HL-60 (cell line): ENCODE data around the gene SNX18.

Experiments used
- DNase-seq, 2 experiments: peaks; one replicate each; pipeline ENCODE4 v3.0.0-alpha.2; 2010 to 2020; ENCODE audit warnings: low read depth in 1 of 2, low spot score in 1 of 2
- H3K27ac ChIP-seq: fragments of 250-450 bp; sonication (Bioruptor Pico); replicated peaks from 2 replicates; pipeline ENCODE4 v1.5.1; 2020; ENCODE audit warnings: mild to moderate bottlenecking, moderate library complexity
- H3K27me3 ChIP-seq: fragments of 250-450 bp; sonication (Bioruptor Pico); 2 replicates; pipeline ENCODE4 v1.5.1; 2021; ENCODE audit warnings: mild to moderate bottlenecking, moderate library complexity; ENCODE audit not compliant: insufficient read depth, poor library complexity, severe bottlenecking
- H3K4me3 ChIP-seq: replicated peaks from 2 replicates; pipeline ENCODE4 v1.5.1; 2011; ENCODE audit warnings: mild to moderate bottlenecking, control low read depth, low read length; ENCODE audit not compliant: insufficient read depth
- CTCF ChIP-seq: IDR thresholded peaks from one replicate; pipeline ENCODE4 v1.5.1; 2011; ENCODE audit warnings: low read length, control low read depth, inconsistent platforms; ENCODE audit not compliant: insufficient read depth
- GABPA ChIP-seq: IDR thresholded peaks from 2 replicates; pipeline ENCODE4 v1.6.1; 2012; ENCODE audit warnings: low read depth
- POLR2AphosphoS5 ChIP-seq: IDR thresholded peaks from 2 replicates; pipeline ENCODE4 v1.6.1; 2012; ENCODE audit warnings: low read depth
- SPI1 ChIP-seq: IDR thresholded peaks from 2 replicates; pipeline ENCODE4 v1.6.1; 2012; ENCODE audit warnings: low read depth, mild to moderate bottlenecking, borderline replicate concordance
- TF ChIP-seq, protein P1 (sequence below): IDR thresholded peaks from 2 replicates; pipeline ENCODE4 v1.6.1; 2012; ENCODE audit warnings: low read depth; ENCODE audit not compliant: insufficient replicate concordance

Gene SNX18

DNA sequence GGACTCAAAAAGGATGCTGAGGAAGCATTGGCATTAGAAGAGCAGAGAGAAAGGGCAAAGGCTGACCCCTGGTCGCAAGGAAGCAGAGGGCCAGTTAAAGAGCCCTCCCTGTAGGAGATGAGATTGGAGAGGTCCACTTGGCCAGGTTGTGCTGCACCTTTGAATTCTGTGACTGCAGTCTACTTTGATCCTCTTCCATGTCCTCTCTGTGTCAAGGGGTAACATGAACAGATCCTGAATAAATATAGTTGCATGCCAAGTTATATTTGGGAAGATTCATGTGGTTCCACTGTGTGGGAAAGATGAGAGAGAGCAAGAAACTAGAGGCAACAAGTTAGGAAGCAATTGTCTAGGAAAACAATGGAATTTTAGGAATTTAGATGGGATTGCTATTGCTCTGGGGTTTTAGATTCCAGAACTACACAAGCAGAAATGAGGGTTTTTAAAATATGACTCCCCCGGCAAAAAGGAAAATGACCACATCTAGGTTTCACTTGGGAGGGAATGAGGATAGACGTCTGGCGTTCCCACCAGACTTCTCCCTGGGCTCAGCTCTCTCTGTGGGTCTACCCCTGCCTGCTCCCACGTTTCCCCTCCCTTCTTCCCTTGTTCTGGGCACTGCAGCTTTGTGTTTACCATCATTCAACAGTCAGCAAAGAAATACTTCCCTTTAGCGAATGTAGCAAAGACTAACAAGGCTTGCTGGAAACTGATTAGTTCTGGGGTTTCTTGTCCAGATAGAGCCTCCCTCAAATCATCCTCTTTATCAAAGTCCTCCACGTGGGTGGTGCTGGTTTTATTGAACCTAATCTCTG is 63.6 kb downstream of the SNX18 start:
- Histone ChIP-seq H3K27ac (no peak overlapping the region), H3K27me3 (no peaks in the 10 kb centered on the region), H3K4me3 (no peak overlapping the region)
- DNase-seq: no peak
- no peak for TF ChIP-seq POLR2AphosphoS5
- TF ChIP-seq SPI1: no peak
- TF ChIP-seq, protein P1, sequence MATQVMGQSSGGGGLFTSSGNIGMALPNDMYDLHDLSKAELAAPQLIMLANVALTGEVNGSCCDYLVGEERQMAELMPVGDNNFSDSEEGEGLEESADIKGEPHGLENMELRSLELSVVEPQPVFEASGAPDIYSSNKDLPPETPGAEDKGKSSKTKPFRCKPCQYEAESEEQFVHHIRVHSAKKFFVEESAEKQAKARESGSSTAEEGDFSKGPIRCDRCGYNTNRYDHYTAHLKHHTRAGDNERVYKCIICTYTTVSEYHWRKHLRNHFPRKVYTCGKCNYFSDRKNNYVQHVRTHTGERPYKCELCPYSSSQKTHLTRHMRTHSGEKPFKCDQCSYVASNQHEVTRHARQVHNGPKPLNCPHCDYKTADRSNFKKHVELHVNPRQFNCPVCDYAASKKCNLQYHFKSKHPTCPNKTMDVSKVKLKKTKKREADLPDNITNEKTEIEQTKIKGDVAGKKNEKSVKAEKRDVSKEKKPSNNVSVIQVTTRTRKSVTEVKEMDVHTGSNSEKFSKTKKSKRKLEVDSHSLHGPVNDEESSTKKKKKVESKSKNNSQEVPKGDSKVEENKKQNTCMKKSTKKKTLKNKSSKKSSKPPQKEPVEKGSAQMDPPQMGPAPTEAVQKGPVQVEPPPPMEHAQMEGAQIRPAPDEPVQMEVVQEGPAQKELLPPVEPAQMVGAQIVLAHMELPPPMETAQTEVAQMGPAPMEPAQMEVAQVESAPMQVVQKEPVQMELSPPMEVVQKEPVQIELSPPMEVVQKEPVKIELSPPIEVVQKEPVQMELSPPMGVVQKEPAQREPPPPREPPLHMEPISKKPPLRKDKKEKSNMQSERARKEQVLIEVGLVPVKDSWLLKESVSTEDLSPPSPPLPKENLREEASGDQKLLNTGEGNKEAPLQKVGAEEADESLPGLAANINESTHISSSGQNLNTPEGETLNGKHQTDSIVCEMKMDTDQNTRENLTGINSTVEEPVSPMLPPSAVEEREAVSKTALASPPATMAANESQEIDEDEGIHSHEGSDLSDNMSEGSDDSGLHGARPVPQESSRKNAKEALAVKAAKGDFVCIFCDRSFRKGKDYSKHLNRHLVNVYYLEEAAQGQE: no peak
- no peak for TF ChIP-seq GABPA
- no peak for TF ChIP-seq CTCF

- H3K4me3 ChIP-seq: no peak overlapping the region
- H3K27ac ChIP-seq: no peak overlapping the region
- no peak for DNase-seq
Measured at GRCh38 chr5:54581831-54582548, 64.4 kb downstream of the SNX18 start.

GRCh38 chr5:54586336-54586735 is 68.8 kb downstream of the SNX18 start:
- H3K27ac ChIP-seq: no peak overlapping the region
- no peak overlapping the region for H3K4me3 ChIP-seq
- no peaks in the 10 kb centered on the region for H3K27me3 ChIP-seq
- TF ChIP-seq POLR2AphosphoS5 (no peak), SPI1 (no peak), CTCF (no peak), GABPA (no peak)
- TF ChIP-seq, protein P1: no peak
- no peak for DNase-seq

More at GRCh38 chr5:54581831-54582548, 64.4 kb downstream of the SNX18 start:
- TF ChIP-seq CTCF (no peak), GABPA (no peak), POLR2AphosphoS5 (no peak), SPI1 (no peak)
- TF ChIP-seq, protein P1: no peak
- no peaks in the 10 kb centered on the region for H3K27me3 ChIP-seq
